NT2/D1 (cell line): Measurements from ENCODE around the gene TIE1.

ENCODE experiments used
- YY1 ChIP-seq: IDR thresholded peaks from 2 replicates; pipeline ENCODE4 v1.6.1; 2011; ENCODE audit not compliant: insufficient read length, insufficient read depth
- ZNF274 ChIP-seq: IDR thresholded peaks from 2 replicates; pipeline ENCODE4 v1.6.1; 2011; ENCODE audit warnings: mild to moderate bottlenecking, low read depth, low read length

- TF ChIP-seq ZNF274: no peak
- TF ChIP-seq YY1: no peak
Measured at GRCh38 chr1:43337588-43337987, 36.8 kb downstream of the TIE1 start, which contains the start of gene MPL.
